ENCODE data around the gene POFUT2.

POFUT2 gene

DNA sequence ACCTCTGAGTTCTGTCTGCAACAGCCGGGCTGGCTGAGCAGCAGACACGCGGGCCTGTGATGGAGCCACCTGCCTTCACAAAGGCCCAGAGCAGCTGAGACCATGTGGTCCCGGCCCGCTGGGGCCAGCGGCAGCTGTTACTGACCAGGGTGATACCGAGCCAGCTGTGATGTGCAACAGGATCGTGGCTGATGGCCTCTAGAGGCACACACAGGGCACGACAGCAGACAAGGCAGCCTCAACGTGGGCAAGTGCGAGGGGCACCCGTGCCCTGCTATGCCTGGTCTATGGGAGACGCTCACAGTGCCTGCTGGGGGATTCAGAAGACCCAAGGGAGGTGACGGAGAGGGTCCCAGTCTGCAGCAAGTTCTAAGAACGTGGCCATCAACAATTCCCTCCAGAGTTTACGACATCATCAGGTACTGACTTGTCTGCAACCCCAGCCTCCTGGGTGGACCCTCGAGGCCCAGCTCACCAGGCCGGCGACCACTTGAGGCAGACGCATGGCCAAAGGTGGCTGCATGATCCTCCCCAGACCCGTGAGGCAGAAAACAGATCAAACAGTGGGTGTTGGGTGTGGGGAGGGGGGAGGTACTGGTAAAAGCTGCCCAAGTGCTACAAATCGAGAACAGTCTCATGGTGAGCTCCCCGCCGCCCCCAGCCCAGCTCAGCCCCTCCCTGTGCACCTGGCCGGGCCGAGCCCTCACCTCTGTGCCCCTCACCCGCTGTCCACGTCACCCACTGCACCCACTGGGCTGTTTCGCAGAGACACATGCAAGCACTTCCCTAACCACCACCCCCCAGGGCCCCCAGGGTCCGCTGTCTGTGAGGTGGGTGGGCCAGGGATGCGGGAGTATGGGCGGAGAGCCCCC is 6.0 kb downstream of the POFUT2 start:
- TF ChIP-seq, protein P1, sequence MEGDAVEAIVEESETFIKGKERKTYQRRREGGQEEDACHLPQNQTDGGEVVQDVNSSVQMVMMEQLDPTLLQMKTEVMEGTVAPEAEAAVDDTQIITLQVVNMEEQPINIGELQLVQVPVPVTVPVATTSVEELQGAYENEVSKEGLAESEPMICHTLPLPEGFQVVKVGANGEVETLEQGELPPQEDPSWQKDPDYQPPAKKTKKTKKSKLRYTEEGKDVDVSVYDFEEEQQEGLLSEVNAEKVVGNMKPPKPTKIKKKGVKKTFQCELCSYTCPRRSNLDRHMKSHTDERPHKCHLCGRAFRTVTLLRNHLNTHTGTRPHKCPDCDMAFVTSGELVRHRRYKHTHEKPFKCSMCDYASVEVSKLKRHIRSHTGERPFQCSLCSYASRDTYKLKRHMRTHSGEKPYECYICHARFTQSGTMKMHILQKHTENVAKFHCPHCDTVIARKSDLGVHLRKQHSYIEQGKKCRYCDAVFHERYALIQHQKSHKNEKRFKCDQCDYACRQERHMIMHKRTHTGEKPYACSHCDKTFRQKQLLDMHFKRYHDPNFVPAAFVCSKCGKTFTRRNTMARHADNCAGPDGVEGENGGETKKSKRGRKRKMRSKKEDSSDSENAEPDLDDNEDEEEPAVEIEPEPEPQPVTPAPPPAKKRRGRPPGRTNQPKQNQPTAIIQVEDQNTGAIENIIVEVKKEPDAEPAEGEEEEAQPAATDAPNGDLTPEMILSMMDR (IDR thresholded peaks at IDR 0.05; ENCODE audit: insufficient read depth, low read length, missing control alignments) = no peak
- no peak for DNase-seq (ENCODE audit: low read depth, low spot score)
- CTCF ChIA-PET = interaction anchor here (1.0 to 3.2 kb wide), 5 partner anchors 10 to 159 kb away, joined by 3 to 13 read pairs (median 5); no protein-coding TSS in a partner anchor

DNA sequence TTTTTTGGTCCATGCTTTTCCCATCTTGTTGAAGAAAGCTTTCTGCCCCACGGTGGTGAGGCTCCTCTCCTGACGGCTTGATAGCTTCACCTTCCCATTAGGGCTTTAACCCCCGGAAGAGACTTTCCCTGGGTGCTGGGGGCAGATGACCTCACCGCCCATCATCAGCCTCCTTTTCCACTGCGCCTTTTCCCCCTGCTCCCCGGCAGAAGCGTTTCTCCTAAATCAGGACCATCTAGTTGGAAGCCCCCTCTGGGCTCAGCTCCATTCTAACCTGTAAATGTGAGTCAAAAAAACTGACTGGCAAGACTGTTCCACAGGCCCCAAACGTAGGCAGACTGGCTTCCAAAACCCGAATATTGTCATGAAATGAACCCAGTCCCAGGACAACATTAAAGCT is 6.7 kb downstream of the POFUT2 start:
- ChIA-PET CTCF (interaction anchor here (1.0 to 3.2 kb wide), 3 partner anchors 9 to 143 kb away, joined by 5 to 13 read pairs (median 8); no protein-coding TSS in a partner anchor), POLR2A (interaction anchor here (1.1 kb wide), 1 partner anchor 52 kb away, joined by 3 read pairs; no protein-coding TSS in a partner anchor)
- no peak for DNase-seq (ENCODE audit: low read depth, low spot score)
- TF ChIP-seq, protein P1 (IDR thresholded peaks at IDR 0.05; ENCODE audit: insufficient read depth, low read length, missing control alignments) = no peak
- H3K4me3 ChIP-seq (ENCODE audit: low read depth, low read length) = no peak overlapping the region

More for the DNA sequence above, 6.0 kb downstream of the POFUT2 start:
- no peak overlapping the region for H3K4me3 ChIP-seq (ENCODE audit: low read depth, low read length)
- POLR2A ChIA-PET = interaction anchor here (1.1 kb wide), 1 partner anchor 53 kb away, joined by 3 read pairs; no protein-coding TSS in a partner anchor

DNA sequence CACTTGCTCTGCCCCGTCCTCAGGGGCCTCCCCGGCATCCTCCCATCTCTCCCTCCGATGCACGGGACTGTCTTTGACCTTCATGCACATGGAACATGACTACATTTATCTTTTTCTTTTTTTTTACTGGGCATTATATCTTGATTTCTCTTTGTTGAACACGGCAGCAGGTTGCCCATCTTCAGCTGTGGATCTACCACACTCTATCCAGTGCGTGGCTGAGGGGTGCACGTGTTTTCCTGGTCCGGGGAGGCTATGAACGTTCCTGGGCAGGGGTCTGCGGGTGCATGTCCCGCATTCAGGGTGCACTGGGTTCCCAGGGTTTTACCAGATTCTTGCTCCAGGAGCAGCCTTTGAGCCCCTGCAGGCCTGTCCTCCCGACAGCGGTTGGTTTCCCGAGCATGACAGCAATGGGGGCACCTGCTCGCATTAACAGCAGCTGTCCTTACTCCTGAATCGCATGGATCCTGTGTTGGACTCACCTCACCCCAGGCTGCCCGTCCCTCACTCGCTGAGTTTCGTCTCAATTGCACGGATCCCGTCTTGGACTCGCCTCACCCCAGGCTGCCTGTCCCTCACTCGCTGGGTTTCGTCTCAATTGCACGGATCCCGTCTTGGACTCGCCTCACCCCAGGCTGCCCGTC is 7.4 kb downstream of the POFUT2 start:
- CTCF ChIA-PET = interaction anchor here (1.0 to 3.2 kb wide), 4 partner anchors 8 to 143 kb away, joined by 5 to 13 read pairs (median 9); no protein-coding TSS in a partner anchor
- H3K4me3 ChIP-seq (ENCODE audit: low read depth, low read length) = no peak overlapping the region
- no peak for DNase-seq (ENCODE audit: low read depth, low spot score)
- POLR2A ChIA-PET = interaction anchor here (1.1 kb wide), 1 partner anchor 52 kb away, joined by 3 read pairs; no protein-coding TSS in a partner anchor
- TF ChIP-seq, protein P1 (IDR thresholded peaks at IDR 0.05; ENCODE audit: insufficient read depth, low read length, missing control alignments) = no peak

DNA sequence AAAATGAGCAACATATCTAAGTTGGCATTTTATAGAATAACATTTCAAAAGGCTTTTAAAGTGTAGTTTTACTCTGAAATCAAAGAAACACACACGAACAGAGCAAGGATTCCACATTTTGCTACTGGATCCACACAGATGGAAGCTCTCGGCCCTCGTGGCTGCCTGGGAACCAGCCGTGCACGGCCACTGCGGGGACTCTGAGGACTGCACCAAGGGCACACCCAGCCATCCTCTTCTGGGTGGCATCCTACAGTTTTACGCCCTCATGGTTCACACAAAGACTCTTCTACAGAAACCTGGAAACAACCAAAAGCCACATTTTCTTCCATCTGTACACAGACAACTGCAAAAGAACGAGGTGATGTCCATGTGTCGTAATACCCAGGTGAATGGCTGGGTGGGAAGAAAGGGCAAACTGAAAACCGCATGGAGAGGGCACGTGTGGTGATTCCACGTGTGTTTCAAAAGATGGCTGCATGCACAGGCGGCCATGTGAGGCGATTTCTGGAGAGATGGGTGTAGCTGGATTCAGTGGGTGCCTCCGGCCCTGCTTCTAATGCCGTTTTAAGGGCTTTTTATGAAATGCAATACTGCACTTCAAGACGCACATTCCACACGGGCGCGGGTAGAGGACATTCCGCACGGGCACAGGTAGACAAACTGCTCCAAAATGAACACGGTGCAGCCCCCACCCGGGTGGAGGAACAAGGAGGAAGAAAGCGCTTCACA is 8.1 kb downstream of the POFUT2 start:
- no peak for DNase-seq (ENCODE audit: low read depth, low spot score)
- H3K4me3 ChIP-seq (ENCODE audit: low read depth, low read length) = no peak overlapping the region
- POLR2A ChIA-PET = no interaction called here
- TF ChIP-seq, protein P1 (IDR thresholded peaks at IDR 0.05; ENCODE audit: insufficient read depth, low read length, missing control alignments) = no peak
- CTCF ChIA-PET = interaction anchor here (2.6 to 3.2 kb wide), 3 partner anchors 9 to 142 kb away, joined by 8 to 13 read pairs (median 10); no protein-coding TSS in a partner anchor

DNA sequence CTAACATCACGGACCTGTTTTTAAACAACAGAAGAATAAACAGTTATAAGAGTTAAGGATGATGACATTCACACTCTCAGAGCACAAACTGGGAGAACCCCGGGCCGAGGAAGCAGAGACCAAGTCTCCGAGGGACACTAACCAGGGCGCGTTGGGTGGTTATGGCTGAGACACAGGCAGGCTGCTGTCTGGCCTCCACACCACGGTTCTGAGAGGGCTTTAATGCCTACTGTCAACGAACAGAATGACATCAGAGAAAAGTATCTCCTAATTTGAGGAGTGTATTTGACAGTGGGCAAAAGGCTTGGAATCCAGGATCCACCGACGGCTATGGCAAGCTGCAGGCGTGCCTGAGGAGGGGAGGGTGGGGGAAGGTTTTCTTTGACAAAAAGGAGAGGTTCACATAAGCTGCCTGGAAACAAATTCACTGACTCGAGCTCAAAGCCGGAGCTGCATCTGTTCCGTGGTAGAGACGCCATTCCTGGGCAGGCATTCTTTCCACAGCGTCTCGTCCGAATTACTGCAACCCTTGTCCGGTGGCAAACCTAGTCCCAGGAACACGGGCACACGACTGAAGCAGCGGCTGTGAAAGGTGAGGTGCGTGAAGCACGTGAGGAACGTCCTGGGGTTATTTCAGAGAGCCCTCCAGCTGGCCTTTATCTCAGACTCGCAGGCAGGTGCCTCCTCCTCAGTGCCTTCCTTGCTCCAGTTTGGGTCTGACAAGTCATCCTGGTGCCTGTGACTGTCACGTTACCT is 9.4 kb downstream of the POFUT2 start:
- DNase-seq (ENCODE audit: low read depth, low spot score) = no peak
- TF ChIP-seq, protein P1 (IDR thresholded peaks at IDR 0.05; ENCODE audit: insufficient read depth, low read length, missing control alignments) = no peak
- CTCF ChIA-PET = interaction anchor here (1.3 to 2.7 kb wide), 3 partner anchors 8 to 140 kb away, joined by 4 to 10 read pairs (median 10); no protein-coding TSS in a partner anchor
- POLR2A ChIA-PET = no interaction called here
- no peak overlapping the region for H3K4me3 ChIP-seq (ENCODE audit: low read depth, low read length)

Measured in AG04449 (cell line).